NCI-H748 treated with DMSO at 0.1 percent for 48 hours (cell line): ENCODE data around the gene BID.

Experiments used
- DNase-seq: peaks from one replicate; lab custom pipeline; 2025; lab: John Stamatoyannopoulos, UW

The BID gene

GRCh38 chr22:17734187-17734586, 40.1 kb downstream of the BID start:
- no peak for DNase-seq

GRCh38 chr22:17733466-17733865, 40.8 kb downstream of the BID start:
- DNase-seq, result no peak

GRCh38 chr22:17732251-17732854, 41.9 kb downstream of the BID start:
- DNase-seq, result no peak

- no peak for DNase-seq
These were observed 44.7 kb downstream of the BID start for GRCh38 chr22:17729561-17729960.

GRCh38 chr22:17728786-17729185, 45.5 kb downstream of the BID start:
- DNase-seq, result no peak

- no peak for DNase-seq
These were observed 47.1 kb downstream of the BID start for GRCh38 chr22:17726928-17727897.

- DNase-seq, result no peak
These were observed 48.0 kb downstream of the BID start for GRCh38 chr22:17726006-17726927.

GRCh38 chr22:17725500-17725796, 48.8 kb downstream of the BID start:
- DNase-seq, result no peak

- no peak for DNase-seq
These were observed 49.4 kb downstream of the BID start for GRCh38 chr22:17724678-17725499.

- DNase-seq, result no peak
These were observed 50.0 kb downstream of the BID start for GRCh38 chr22:17724241-17724640.

- DNase-seq, result no peak
These were observed 54.4 kb downstream of the BID start for GRCh38 chr22:17719911-17720310.

GRCh38 chr22:17717708-17718107, 56.6 kb downstream of the BID start:
- DNase-seq, result no peak

- no peak for DNase-seq
These were observed 57.7 kb downstream of the BID start for GRCh38 chr22:17716529-17716928.

GRCh38 chr22:17712441-17712840, 61.8 kb downstream of the BID start:
- no peak for DNase-seq

- no peak for DNase-seq
These were observed 64.2 kb downstream of the BID start for GRCh38 chr22:17710023-17710422.

- DNase-seq, result no peak
These were observed 66.7 kb downstream of the BID start for GRCh38 chr22:17707526-17707925.

- no peak for DNase-seq
These were observed 67.3 kb downstream of the BID start for GRCh38 chr22:17706947-17707346.

GRCh38 chr22:17705951-17706900, 68.0 kb downstream of the BID start:
- no peak for DNase-seq

GRCh38 chr22:17705546-17705945, 68.7 kb downstream of the BID start:
- DNase-seq, result no peak

GRCh38 chr22:17703811-17704210, 70.5 kb downstream of the BID start:
- DNase-seq, result no peak
